HG03039 (cell line): ENCODE measurements around the gene CDC25B.

Experiments used
- ATAC-seq: cut with Tn5 transposase; IDR thresholded peaks from one replicate; pipeline ENCODE4 v1.9.1; 2021; ENCODE audit warnings: mild to moderate bottlenecking, moderate library complexity; ENCODE audit not compliant: unreplicated experiment

The CDC25B gene

DNA sequence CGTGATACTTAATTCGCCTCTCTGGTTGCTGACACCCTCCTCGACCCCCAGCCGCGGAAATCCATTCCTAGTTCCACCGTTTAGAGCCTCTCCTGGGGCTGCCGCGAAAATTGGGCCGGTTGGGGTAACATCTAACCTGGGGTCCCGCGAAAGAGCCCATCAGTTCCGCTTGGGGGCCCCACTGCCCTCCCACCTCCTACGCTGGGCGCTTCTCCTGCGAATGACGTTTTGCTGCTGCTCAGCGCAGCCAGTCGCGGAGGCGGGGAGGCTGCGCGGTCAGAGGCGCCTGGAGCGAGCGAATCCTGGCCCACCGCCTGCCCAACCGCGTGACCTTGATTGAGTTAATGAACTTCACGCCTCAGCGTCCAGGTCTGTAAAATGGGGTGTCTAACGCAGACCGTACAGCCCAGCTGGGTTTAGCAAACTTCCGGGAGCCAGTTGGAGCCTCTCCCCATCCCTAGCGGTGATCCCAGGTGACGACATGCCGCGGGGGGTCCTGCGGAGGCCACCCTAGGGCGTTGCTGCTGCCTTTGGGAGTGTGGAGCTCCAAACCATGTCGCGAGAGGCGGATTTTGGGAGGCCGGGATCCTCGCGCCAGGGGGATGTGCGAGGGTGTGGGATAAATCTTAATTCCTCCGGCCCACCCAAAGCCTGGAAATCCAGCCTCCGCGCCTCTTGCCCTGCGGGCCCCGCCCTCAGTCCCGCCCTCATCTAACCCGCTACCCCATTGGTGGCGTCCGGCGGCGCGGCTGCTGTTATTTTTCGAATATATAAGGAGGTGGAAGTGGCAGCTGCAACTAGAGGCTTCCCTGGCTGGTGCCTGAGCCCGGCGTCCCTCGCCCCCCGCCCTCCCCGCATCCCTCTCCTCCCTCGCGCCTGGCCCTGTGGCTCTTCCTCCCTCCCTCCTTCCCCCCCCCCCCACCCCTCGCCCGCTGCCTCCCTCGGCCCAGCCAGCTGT is at the start of gene CDC25B:
TSS of gene CDC25B (plus strand) at position 800 of the 958 bp plus-strand sequence. CDS start 222 bp downstream, outside the sequence.
- ATAC-seq: peak; percentile 52

DNA sequence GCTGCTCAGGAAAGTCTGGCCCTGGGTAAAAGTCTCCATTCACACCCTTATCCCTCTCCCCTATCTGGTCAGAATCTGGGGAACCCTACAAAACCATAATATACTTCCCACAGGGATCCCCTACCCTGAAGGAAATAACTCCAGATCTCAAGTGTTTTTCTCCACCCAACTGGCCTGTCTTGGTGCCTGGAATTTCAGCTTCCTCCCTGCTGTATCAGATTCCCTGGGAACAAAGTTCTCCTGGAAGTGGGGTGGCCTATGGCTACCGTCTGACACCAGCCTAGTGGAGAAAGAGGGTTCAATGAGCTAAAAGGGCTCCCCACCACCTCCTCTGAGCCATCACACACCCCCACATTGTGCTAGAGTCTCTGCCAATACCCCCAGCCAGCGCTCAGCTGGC is 48.6 kb upstream of the CDC25B start:
- no peak for ATAC-seq

GRCh38 chr20:3748073-3748472 is 48.0 kb upstream of the CDC25B start:
- no peak for ATAC-seq

DNA sequence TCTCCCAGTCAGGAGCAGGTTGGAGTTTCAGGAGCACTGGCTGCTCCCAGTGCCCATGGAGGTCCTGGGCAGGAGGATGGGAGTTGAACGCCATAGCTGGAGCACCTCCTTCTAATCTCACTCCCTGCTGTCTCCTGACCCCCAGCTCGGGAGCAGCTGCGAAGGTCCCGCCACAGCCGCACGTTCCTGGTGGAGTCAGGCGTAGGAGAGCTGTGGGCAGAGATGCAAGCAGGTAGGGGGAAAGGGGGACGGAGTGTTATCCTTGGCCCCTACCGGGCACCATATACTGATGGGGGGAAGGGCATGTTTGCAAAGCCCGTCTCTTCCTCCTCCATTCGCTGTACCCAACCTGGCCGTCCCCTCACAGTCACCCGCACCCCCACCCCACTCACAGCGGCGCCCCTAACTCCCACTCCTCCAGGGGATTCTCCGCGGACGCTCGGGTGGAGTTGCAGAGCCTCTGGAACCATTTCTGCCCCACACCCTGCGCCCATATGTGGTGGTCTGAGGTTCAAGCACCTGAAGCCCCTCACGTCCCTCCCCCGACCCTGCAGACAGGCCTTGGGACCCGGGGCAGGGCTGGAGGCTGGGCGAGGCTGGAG is 46.9 kb upstream of the CDC25B start:
- no peak for ATAC-seq

GRCh38 chr20:3749689-3750531 is 46.2 kb upstream of the CDC25B start:
- no peak for ATAC-seq

GRCh38 chr20:3751305-3751674 is 44.8 kb upstream of the CDC25B start:
- no peak for ATAC-seq

- no peak for ATAC-seq
Observed at GRCh38 chr20:3751675-3752385, 44.3 kb upstream of the CDC25B start.

DNA sequence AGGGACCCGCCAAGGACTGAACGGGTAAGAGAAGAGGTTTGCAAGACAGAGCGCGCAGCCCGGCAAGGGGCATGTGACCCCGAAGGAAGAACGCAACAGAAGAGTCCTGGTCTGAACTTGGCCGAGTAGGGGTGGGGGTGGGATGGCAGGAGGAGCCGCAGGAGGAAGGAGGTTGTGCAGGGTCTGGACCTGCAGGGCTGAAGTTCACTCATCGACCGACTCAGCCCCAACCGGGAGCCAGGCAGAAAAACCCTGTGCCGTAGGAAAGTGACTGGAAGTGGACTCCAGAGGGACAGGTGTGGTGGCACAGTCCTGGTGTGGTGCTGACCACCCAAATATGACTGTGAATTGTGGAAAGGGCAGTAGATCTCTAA is 43.7 kb upstream of the CDC25B start:
- no peak for ATAC-seq

- ATAC-seq: no peak
Observed at GRCh38 chr20:3753098-3753497, 43.0 kb upstream of the CDC25B start.

DNA sequence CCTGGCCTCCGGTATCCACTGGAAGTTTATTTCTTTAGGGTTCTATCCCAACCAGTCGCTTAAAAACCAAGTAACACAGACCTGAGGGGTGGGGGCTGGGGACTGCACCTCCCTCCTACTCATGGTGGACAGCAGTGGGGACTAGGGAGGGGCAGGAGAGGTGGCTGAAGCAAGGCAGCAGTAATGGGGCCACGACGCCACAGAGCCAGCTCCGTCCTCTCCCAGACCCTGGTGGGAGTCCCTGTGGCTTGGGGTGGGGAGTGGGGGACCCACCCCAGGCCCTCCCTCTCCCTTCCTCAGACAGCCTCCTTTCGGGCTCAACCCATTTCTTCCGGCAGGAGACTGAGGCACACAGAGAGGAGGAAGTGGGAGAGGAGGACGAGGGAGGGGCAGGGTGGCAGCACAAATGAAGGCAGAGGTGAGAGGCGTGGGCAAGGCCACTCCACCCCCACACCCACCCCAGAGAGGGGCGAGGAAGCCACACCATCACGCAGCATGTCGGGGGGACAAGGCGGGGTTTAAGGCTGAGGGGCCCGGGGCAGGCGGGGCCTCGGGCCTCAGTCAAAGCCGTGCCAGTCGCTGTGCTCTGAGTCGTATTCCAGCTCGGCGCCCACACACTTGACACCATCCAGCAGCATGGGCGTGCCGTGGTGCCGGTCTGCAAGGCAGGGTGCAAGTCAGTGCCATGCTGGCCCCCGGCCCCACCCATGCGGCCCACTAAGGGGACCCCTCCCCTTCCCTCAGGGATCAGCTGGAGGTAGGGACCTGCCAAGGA is 42.4 kb upstream of the CDC25B start:
- no peak for ATAC-seq

GRCh38 chr20:3754276-3754630 is 41.9 kb upstream of the CDC25B start:
- no peak for ATAC-seq

DNA sequence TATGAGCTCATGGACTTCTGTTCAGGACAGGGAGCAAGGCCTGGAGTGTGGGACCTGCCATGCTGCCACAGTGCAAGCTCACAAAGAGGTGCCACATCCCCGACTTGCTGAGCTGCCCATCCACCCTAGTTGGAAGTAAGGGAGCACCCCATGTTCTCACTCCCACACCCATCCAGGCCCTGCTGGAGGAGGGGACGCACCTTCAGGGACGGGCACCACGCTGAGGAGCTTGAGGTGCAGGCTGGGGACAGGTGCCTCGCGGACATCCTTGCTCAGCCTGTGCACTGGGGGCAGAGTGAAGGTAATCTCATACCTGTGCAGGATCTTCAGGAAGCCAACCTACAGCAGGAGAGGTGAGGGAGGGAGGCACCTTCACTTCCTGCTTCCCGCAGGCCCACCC is 40.8 kb upstream of the CDC25B start:
- ATAC-seq: no peak

DNA sequence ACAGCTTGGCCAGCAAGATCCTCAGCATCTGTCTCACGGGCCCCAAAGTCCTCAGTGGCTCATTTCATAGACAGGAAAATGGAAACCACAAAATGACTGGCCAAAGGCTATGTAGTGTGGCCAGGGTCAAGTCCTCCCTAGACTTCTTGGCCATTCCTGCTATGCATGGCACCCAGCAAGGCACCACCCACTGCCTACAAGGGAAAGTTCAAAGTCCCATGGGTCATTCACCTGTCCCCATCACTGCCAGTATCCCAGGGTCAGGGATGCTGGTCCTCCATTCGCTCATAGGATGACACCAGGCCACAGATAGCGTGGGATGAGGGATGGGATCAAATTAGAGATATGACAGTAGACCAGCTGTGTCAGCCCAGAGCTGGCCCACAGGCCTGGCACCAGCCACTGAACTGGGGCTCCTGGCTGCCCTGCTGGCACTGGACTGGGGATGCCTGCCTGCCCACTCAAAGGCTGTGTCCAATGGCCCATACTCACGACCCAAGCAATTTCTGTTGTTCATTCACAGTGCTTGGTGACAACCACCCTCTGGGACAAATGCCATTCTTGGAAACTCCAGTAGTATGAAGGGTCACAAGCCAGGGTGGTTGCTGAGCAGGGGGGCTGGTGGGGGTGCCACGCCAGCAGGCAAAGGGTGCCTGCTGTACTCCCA is 40.2 kb upstream of the CDC25B start:
- ATAC-seq: no peak

- ATAC-seq: no peak
Observed at GRCh38 chr20:3757268-3757667, 38.8 kb upstream of the CDC25B start.

DNA sequence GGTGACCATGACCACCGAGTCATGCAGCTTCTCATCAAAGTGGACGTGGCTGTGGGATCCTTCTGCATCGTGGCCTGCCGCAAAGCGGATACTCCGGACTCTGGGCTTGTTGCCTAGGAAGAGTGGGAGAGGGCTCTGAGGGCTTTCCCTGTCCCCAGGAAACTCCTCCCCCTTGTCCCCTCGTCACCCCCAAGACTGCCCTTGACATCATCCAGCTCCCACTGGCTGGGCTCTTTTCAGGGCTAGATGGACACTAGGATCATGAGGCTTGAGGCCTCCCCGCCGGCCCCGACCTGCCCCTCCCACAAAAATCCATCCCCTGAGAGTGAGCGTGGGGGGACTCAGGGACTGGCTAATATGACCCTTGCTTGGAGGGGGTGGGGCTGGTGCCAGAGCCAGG is 37.5 kb upstream of the CDC25B start:
- no peak for ATAC-seq

GRCh38 chr20:3759316-3759823 is 36.7 kb upstream of the CDC25B start:
- ATAC-seq: no peak

DNA sequence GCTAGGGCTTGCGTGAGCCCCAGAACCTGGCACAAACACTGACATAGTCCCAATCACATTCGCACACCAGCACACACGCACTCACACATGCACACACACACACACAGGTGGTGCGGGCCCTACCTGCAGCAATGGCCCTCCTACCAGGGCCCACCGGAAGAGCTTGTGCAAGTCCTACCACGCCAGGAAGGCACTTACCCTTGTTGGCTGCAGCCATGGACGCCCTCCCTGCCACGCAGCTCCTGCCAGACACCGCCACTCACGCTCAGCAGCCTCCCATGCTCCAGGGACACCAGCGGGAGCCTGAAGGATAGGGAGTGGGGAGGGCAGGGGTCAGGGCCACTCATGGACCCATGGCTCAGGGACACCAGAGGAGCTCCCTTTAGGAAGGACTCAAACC is 36.2 kb upstream of the CDC25B start:
- no peak for ATAC-seq

DNA sequence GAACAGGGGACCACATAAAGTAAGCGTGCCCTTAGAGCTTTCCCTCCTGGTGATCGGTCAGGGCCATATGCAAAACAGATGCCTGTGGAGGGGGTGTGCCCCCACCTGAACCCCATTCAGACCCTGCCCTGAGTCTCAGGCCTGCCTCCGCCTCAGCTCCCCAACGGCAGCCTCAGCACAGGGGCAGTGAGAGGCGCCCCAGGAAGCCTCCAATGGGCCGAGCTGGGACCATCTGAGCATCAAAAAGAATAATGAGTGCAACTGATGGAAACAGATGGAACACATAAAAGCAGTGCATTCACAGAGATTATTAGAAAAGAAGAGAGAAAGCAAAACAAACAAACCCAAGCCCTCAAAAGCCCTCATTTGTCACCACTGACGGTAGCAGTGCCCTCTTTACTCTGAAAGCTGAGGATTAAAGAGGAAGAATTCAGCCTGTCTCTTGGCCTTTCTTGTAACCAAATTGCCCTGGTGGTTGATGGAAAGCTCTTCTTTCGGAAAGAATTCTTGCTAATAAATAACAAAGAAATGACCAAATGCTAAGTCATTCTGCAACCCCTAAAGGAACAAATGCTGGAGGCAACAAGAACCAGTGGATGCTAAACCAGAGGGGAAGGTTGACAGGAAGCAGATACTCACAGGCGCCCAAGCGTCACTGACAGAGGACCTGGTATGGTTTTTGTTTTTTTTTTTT is 35.3 kb upstream of the CDC25B start:
- no peak for ATAC-seq
